GM23338 (cell line): ENCODE results near the gene MYORG. TPM values are rescaled to one million over a fixed set of nuclear protein-coding genes. Genes with fewer than 3 reads are reported as not detected.

Experiments
- ATAC-seq: fragments of 200-7000 bp; cut with Tn5 transposase; 3 replicates; pipeline ENCODE4 v1.9.1; 2020
- DNase-seq: peaks from one replicate; pipeline ENCODE4 v3.0.0-alpha.2; 2015; ENCODE audit warnings: low spot score
- H2AFZ ChIP-seq: fragments of 200-600 bp; sonication (generic); 2 replicates; pipeline ENCODE4 v1.8.0; 2016; ENCODE audit warnings: antibody characterized with exemption, mild to moderate bottlenecking, moderate library complexity
- H3F3A ChIP-seq: fragments of 200-600 bp; sonication (generic); replicated peaks from 2 replicates; pipeline ENCODE4 v1.8.0; 2017; ENCODE audit warnings: antibody characterized with exemption, mixed run types, low read depth
- H3K27ac ChIP-seq: fragments of 200-600 bp; sonication (generic); 2 replicates; pipeline ENCODE4 v1.6.1; 2016; ENCODE audit warnings: low read depth
- H3K27me3 ChIP-seq: fragments of 200-600 bp; sonication (generic); 2 replicates; pipeline ENCODE4 v1.8.0; 2016; ENCODE audit warnings: mild to moderate bottlenecking, mixed run types, moderate library complexity; ENCODE audit not compliant: insufficient read depth
- H3K36me3 ChIP-seq: fragments of 200-600 bp; sonication (generic); 2 replicates; pipeline ENCODE4 v1.8.0; 2016; ENCODE audit warnings: mild to moderate bottlenecking; ENCODE audit not compliant: insufficient read depth
- H3K4me1 ChIP-seq: fragments of 200-600 bp; sonication (generic); 2 replicates; pipeline ENCODE4 v1.8.0; 2016; ENCODE audit warnings: mild to moderate bottlenecking, moderate library complexity; ENCODE audit not compliant: insufficient read depth
- H3K4me2 ChIP-seq: fragments of 200-600 bp; sonication (generic); 2 replicates; pipeline ENCODE4 v1.7.1; 2017; ENCODE audit warnings: mixed run types
- H3K4me3 ChIP-seq: fragments of 200-600 bp; sonication (generic); 2 replicates; pipeline ENCODE4 v1.6.1; 2016; ENCODE audit warnings: mixed run types
- H3K79me2 ChIP-seq: fragments of 200-600 bp; sonication (generic); replicated peaks from 2 replicates; pipeline ENCODE4 v1.8.0; 2017; ENCODE audit warnings: mild to moderate bottlenecking; ENCODE audit not compliant: insufficient read depth
- H3K9me2 ChIP-seq: fragments of 200-600 bp; sonication (generic); 2 replicates; pipeline ENCODE4 v1.8.0; 2017; ENCODE audit not compliant: insufficient read depth
- H4K20me1 ChIP-seq: fragments of 200-600 bp; sonication (generic); replicated peaks from 2 replicates; pipeline ENCODE4 v1.8.0; 2017; ENCODE audit warnings: mild to moderate bottlenecking; ENCODE audit not compliant: insufficient read depth
- H3K27ac Mint-ChIP-seq: 2 replicates; pipeline ENCODE4 v1.8.0; 2020; ENCODE audit warnings: inconsistent platforms, mild to moderate bottlenecking, moderate library complexity, mixed read lengths
- H3K27me3 Mint-ChIP-seq: 3 replicates; pipeline ENCODE4 v1.8.0; 2022; ENCODE audit warnings: low read depth, mild to moderate bottlenecking, moderate library complexity, mixed read lengths, inconsistent platforms; ENCODE audit not compliant: insufficient read depth, poor library complexity
- H3K36me3 Mint-ChIP-seq: 3 replicates; pipeline ENCODE4 v1.8.0; 2021; ENCODE audit warnings: low read depth, mild to moderate bottlenecking, inconsistent platforms, moderate library complexity, mixed read lengths
- H3K4me1 Mint-ChIP-seq: 3 replicates; pipeline ENCODE4 v1.8.0; 2020; ENCODE audit warnings: mild to moderate bottlenecking, inconsistent platforms, mixed read lengths
- H3K4me3 Mint-ChIP-seq: 3 replicates; pipeline ENCODE4 v1.8.0; 2021; ENCODE audit warnings: moderate library complexity, mild to moderate bottlenecking, inconsistent platforms, mixed read lengths
- H3K9me3 Mint-ChIP-seq: 3 replicates; pipeline ENCODE4 v1.8.0; 2020; ENCODE audit warnings: moderate library complexity, mild to moderate bottlenecking, inconsistent platforms, mixed read lengths
- CREB1 ChIP-seq: fragments of 250-450 bp; sonication (Bioruptor Pico); IDR thresholded peaks from 2 replicates; pipeline ENCODE4 v1.5.0; 2020; ENCODE audit warnings: low read depth, mild to moderate bottlenecking, moderate library complexity
- ETS1 ChIP-seq: IDR thresholded peaks from 2 replicates; pipeline ENCODE4 v1.6.1; 2016; ENCODE audit warnings: antibody characterized with exemption
- EZH2phosphoT487 ChIP-seq: fragments of 200-600 bp; sonication (generic); IDR thresholded peaks from one replicate; pipeline ENCODE4 v1.8.1; 2018; ENCODE audit warnings: antibody characterized with exemption; ENCODE audit not compliant: unreplicated experiment
- JUNB ChIP-seq: IDR thresholded peaks from one replicate; pipeline ENCODE4 v1.6.1; 2016; ENCODE audit warnings: antibody characterized with exemption; ENCODE audit not compliant: unreplicated experiment
- REST ChIP-seq: IDR thresholded peaks from one replicate; pipeline ENCODE4 v1.6.1; 2018; ENCODE audit warnings: antibody characterized with exemption; ENCODE audit not compliant: unreplicated experiment
- STAT1 ChIP-seq: IDR thresholded peaks from one replicate; pipeline ENCODE4 v1.6.1; 2016; ENCODE audit warnings: antibody characterized with exemption; ENCODE audit not compliant: unreplicated experiment
- ZNF114 ChIP-seq: fragments of 250-450 bp; sonication (Bioruptor Pico); IDR thresholded peaks from 2 replicates; pipeline ENCODE4 v1.5.0; 2020; ENCODE audit warnings: mild to moderate bottlenecking, moderate library complexity
- ZNF331 ChIP-seq: fragments of 250-450 bp; sonication (Bioruptor Pico); IDR thresholded peaks from 2 replicates; pipeline ENCODE4 v1.5.0; 2020; ENCODE audit warnings: low read depth, mild to moderate bottlenecking, moderate library complexity
- ZNF462 ChIP-seq: fragments of 250-450 bp; sonication (Bioruptor Pico); IDR thresholded peaks from 2 replicates; pipeline ENCODE4 v1.5.0; 2020; ENCODE audit warnings: mild to moderate bottlenecking, moderate library complexity
- polyA plus RNA-seq: library from polyadenylated mRNA; unstranded; fragments of >200 nt; fragmentation: Nextera tagmentation; extraction: Ambion mirVana; gene quantifications from 2 replicates; pipeline ENCODE4 v1.2.1, GENCODE V29; 2016
- total RNA-seq: library from RNA; depleted of rRNA; stranded (reverse); fragments of >200 nt; shearing (Covaris generic); gene quantifications from 2 replicates; pipeline ENCODE4 v1.2.3, GENCODE V29; 2014

MYORG gene
- total and polyA plus RNA-seq, 2 experiments from 2014 or later: 1.5 to 7.3 TPM

GRCh38 chr9:34409154-34409553 lies 32.5 kb upstream of the MYORG start:
- Histone ChIP-seq H4K20me1 (peaks cover 3% of the 10 kb centered on the region; the same call in 1 of the 2 replicates), H3K4me1 (no peaks in the 10 kb centered on the region), H2AFZ (no peak overlapping the region), H3F3A (no peaks in the 10 kb centered on the region), H3K4me2 (no peak overlapping the region), H3K27ac (no peak overlapping the region), H3K79me2 (no peaks in the 10 kb centered on the region), H3K9me2 (no peaks in the 10 kb centered on the region), H3K36me3 (no peaks in the 10 kb centered on the region), H3K27me3 (no peaks in the 10 kb centered on the region), H3K4me3 (no peak overlapping the region)
- Mint-ChIP-seq H3K27me3 (peaks cover 3% of the 10 kb centered on the region), H3K4me1 (no peaks in the 10 kb centered on the region), H3K9me3 (no peaks in the 10 kb centered on the region), H3K36me3 (no peaks in the 10 kb centered on the region), H3K27ac (no peak overlapping the region), H3K4me3 (no peak overlapping the region)
- ATAC-seq: no peak
- no peak for TF ChIP-seq EZH2phosphoT487
- no peak for TF ChIP-seq REST
- TF ChIP-seq CREB1 (CRISPR knock-in tag): no peak
- TF ChIP-seq STAT1: no peak
- no peak for TF ChIP-seq JUNB
- no peak for TF ChIP-seq ZNF331 (CRISPR knock-in tag)
- TF ChIP-seq ETS1: no peak
- no peak for TF ChIP-seq ZNF114
- DNase-seq: no peak

- no peaks in the 10 kb centered on the region for H3K36me3 Mint-ChIP-seq
- peaks cover 3% of the 10 kb centered on the region; the same call in 1 of the 2 replicates for H4K20me1 ChIP-seq
- TF ChIP-seq ZNF114 (no peak), STAT1 (no peak), ZNF462 (CRISPR knock-in tag) (no peak)
Observed at GRCh38 chr9:34408173-34408572, 31.5 kb upstream of the MYORG start.

More at GRCh38 chr9:34408173-34408572, 31.5 kb upstream of the MYORG start:
- no peaks in the 10 kb centered on the region for H3K27me3 ChIP-seq
- no peak overlapping the region for H3K4me3 ChIP-seq
- DNase-seq (no peak), ATAC-seq (no peak)
- no peaks in the 10 kb centered on the region for H3F3A ChIP-seq
- no peaks in the 10 kb centered on the region for H3K36me3 ChIP-seq
- peaks cover 3% of the 10 kb centered on the region for H3K27me3 Mint-ChIP-seq
- no peaks in the 10 kb centered on the region for H3K79me2 ChIP-seq
- no peaks in the 10 kb centered on the region for H3K4me1 ChIP-seq
- H3K9me2 ChIP-seq: no peaks in the 10 kb centered on the region
- H3K4me1 Mint-ChIP-seq: no peaks in the 10 kb centered on the region
- H3K4me2 ChIP-seq: no peak overlapping the region
- H3K4me3 Mint-ChIP-seq: no peak overlapping the region
- no peaks in the 10 kb centered on the region for H3K9me3 Mint-ChIP-seq
- H3K27ac Mint-ChIP-seq: no peak overlapping the region
- no peak overlapping the region for H2AFZ ChIP-seq
- no peak overlapping the region for H3K27ac ChIP-seq
